HG03135 (cell line): ENCODE measurements around the gene KRTAP10-2.
"Not testable (repeated sequence)": the region's sequence is repeated elsewhere in the genome, so short reads cannot be mapped to it uniquely, and the experiment has no call there.

Experiments used
- ATAC-seq: cut with Tn5 transposase; IDR thresholded peaks from one replicate; pipeline ENCODE4 v1.9.1; 2021; ENCODE audit warnings: mild to moderate bottlenecking, moderate library complexity; ENCODE audit not compliant: unreplicated experiment

The KRTAP10-2 gene

GRCh38 chr21:44568261-44568660 is 17.0 kb upstream of the KRTAP10-2 start:
- ATAC-seq, result no peak

- no peak for ATAC-seq
These were observed 16.3 kb upstream of the KRTAP10-2 start for GRCh38 chr21:44567481-44568171.

GRCh38 chr21:44566403-44566802 is 15.1 kb upstream of the KRTAP10-2 start:
- ATAC-seq, result no peak

- ATAC-seq, result no peak
These were observed 13.7 kb upstream of the KRTAP10-2 start for GRCh38 chr21:44564886-44565598.

- ATAC-seq, result no peak
These were observed 12.8 kb upstream of the KRTAP10-2 start for GRCh38 chr21:44564099-44564498.

- ATAC-seq, result no peak
These were observed 7.4 kb upstream of the KRTAP10-2 start, which contains the start of gene KRTAP10-3 for GRCh38 chr21:44558695-44559094. Gene KRTAP10-3 (minus strand): TSS chr21:44558795. CDS start chr21:44558715, 80 bp downstream.

GRCh38 chr21:44558329-44558675 is 7.0 kb upstream of the KRTAP10-2 start:
- ATAC-seq, result not testable (repeated sequence)

- ATAC-seq, result no peak
These were observed 6.4 kb upstream of the KRTAP10-2 start for GRCh38 chr21:44557491-44558328.

GRCh38 chr21:44556879-44557278 is 5.6 kb upstream of the KRTAP10-2 start:
- no peak for ATAC-seq

- ATAC-seq, result no peak
These were observed 4.0 kb upstream of the KRTAP10-2 start for GRCh38 chr21:44555200-44555875.

- ATAC-seq, result no peak
These were observed 1.4 kb upstream of the KRTAP10-2 start for GRCh38 chr21:44552681-44553080.

- ATAC-seq, result no peak
These were observed 831 bp upstream of the KRTAP10-2 start for GRCh38 chr21:44552136-44552535.

- no peak for ATAC-seq
These were observed 498 bp downstream of the KRTAP10-2 start for GRCh38 chr21:44550807-44551206.

GRCh38 chr21:44550285-44550684 is 1.0 kb downstream of the KRTAP10-2 start:
- ATAC-seq, result not testable (repeated sequence)

GRCh38 chr21:44549525-44550211 is 1.6 kb downstream of the KRTAP10-2 start:
- ATAC-seq, result no peak

GRCh38 chr21:44548922-44549321 is 2.4 kb downstream of the KRTAP10-2 start:
- ATAC-seq, result no peak

- ATAC-seq, result no peak
These were observed 2.9 kb downstream of the KRTAP10-2 start for GRCh38 chr21:44548381-44548780.

- ATAC-seq, result no peak
These were observed 3.5 kb downstream of the KRTAP10-2 start for GRCh38 chr21:44547656-44548331.

GRCh38 chr21:44544566-44544965 is 6.7 kb downstream of the KRTAP10-2 start:
- ATAC-seq, result no peak

- ATAC-seq, result no peak
These were observed 8.6 kb downstream of the KRTAP10-2 start for GRCh38 chr21:44542716-44543115.
